ENCODE results near the gene ZNF407.

Gene ZNF407

GRCh38 chr18:74861154-74861553, 263.5 kb downstream of the ZNF407 start:
- no peak for TF ChIP-seq ZNF565 (CRISPR knock-in tag; conservative IDR thresholded peaks at IDR 0.05; ENCODE audit: low read depth)
- no peak for TF ChIP-seq POU6F1 (CRISPR knock-in tag; IDR thresholded peaks at IDR 0.05; ENCODE audit: borderline replicate concordance, low read depth)
- peak; percentile 96 for TF ChIP-seq TSHZ2 (CRISPR knock-in tag; IDR thresholded peaks at IDR 0.05)
- peak; percentile 90 for TF ChIP-seq CREB5 (CRISPR knock-in tag; IDR thresholded peaks at IDR 0.05; ENCODE audit: low read depth)
- peak; percentile 78 for TF ChIP-seq ISL1 (CRISPR knock-in tag; IDR thresholded peaks at IDR 0.05)
- peak; percentile 41; the same call in 1 of the 2 replicates for TF ChIP-seq TCF4 (CRISPR knock-in tag; IDR thresholded peaks at IDR 0.05; ENCODE audit: borderline replicate concordance)
- peak; percentile 34; the same call in 1 of the 2 replicates for TF ChIP-seq CSRNP3 (CRISPR knock-in tag; IDR thresholded peaks at IDR 0.05)
- no peak for TF ChIP-seq ZC3H10 (CRISPR knock-in tag; IDR thresholded peaks at IDR 0.05)
- ATAC-seq, result peak; percentile 56

- TF ChIP-seq ZC3H10 (CRISPR knock-in tag; IDR thresholded peaks at IDR 0.05) (no peak), CREB5 (CRISPR knock-in tag; IDR thresholded peaks at IDR 0.05; ENCODE audit: low read depth) (no peak), TOX (CRISPR knock-in tag; IDR thresholded peaks at IDR 0.05; ENCODE audit: borderline replicate concordance) (no peak), ARNTL (CRISPR knock-in tag; IDR thresholded peaks at IDR 0.05; ENCODE audit: borderline replicate concordance, low read depth) (no peak), ESRRG (CRISPR knock-in tag; IDR thresholded peaks at IDR 0.05) (no peak), GLIS3 (CRISPR knock-in tag; IDR thresholded peaks at IDR 0.05) (no peak), ZNF70 (CRISPR knock-in tag; IDR thresholded peaks at IDR 0.05) (no peak), PPARA (CRISPR knock-in tag; IDR thresholded peaks at IDR 0.05; ENCODE audit: borderline replicate concordance) (no peak), SNAI2 (CRISPR knock-in tag; IDR thresholded peaks at IDR 0.05) (no peak), BACH2 (CRISPR knock-in tag; IDR thresholded peaks at IDR 0.05; ENCODE audit: borderline replicate concordance) (no peak), ZFP30 (CRISPR knock-in tag; IDR thresholded peaks at IDR 0.05) (no peak), ZNF565 (CRISPR knock-in tag; conservative IDR thresholded peaks at IDR 0.05; ENCODE audit: low read depth) (no peak), OSR1 (CRISPR knock-in tag; IDR thresholded peaks at IDR 0.05) (no peak), CSDC2 (CRISPR knock-in tag; IDR thresholded peaks at IDR 0.05) (no peak), ISL1 (CRISPR knock-in tag; IDR thresholded peaks at IDR 0.05) (no peak), ZNF8 (CRISPR knock-in tag; IDR thresholded peaks at IDR 0.05) (no peak), RARB (CRISPR knock-in tag; IDR thresholded peaks at IDR 0.05) (no peak), ZFP3 (CRISPR knock-in tag; IDR thresholded peaks at IDR 0.05) (no peak)
- no peak for ATAC-seq
Measured at GRCh38 chr18:74862094-74862493, 264.4 kb downstream of the ZNF407 start.

- no peak for ATAC-seq
- TF ChIP-seq BACH2 (CRISPR knock-in tag; IDR thresholded peaks at IDR 0.05; ENCODE audit: borderline replicate concordance) (no peak), CSDC2 (CRISPR knock-in tag; IDR thresholded peaks at IDR 0.05) (no peak), ZFP30 (CRISPR knock-in tag; IDR thresholded peaks at IDR 0.05) (no peak), OSR1 (CRISPR knock-in tag; IDR thresholded peaks at IDR 0.05) (no peak), CSRNP3 (CRISPR knock-in tag; IDR thresholded peaks at IDR 0.05) (no peak), ZFP3 (CRISPR knock-in tag; IDR thresholded peaks at IDR 0.05) (no peak), ARNTL (CRISPR knock-in tag; IDR thresholded peaks at IDR 0.05; ENCODE audit: borderline replicate concordance, low read depth) (no peak), ISL1 (CRISPR knock-in tag; IDR thresholded peaks at IDR 0.05) (no peak), ESRRG (CRISPR knock-in tag; IDR thresholded peaks at IDR 0.05) (no peak), ZNF565 (CRISPR knock-in tag; conservative IDR thresholded peaks at IDR 0.05; ENCODE audit: low read depth) (no peak), ZNF8 (CRISPR knock-in tag; IDR thresholded peaks at IDR 0.05) (no peak), ZC3H10 (CRISPR knock-in tag; IDR thresholded peaks at IDR 0.05) (no peak), RARB (CRISPR knock-in tag; IDR thresholded peaks at IDR 0.05) (no peak), ZNF70 (CRISPR knock-in tag; IDR thresholded peaks at IDR 0.05) (no peak), PPARA (CRISPR knock-in tag; IDR thresholded peaks at IDR 0.05; ENCODE audit: borderline replicate concordance) (no peak), SNAI2 (CRISPR knock-in tag; IDR thresholded peaks at IDR 0.05) (no peak), TCF4 (CRISPR knock-in tag; IDR thresholded peaks at IDR 0.05; ENCODE audit: borderline replicate concordance) (no peak), TOX (CRISPR knock-in tag; IDR thresholded peaks at IDR 0.05; ENCODE audit: borderline replicate concordance) (no peak)
Measured at GRCh38 chr18:74866577-74866976, 268.9 kb downstream of the ZNF407 start.
